ENCODE measurements around the gene MLYCD. TPM values are rescaled to one million over a fixed set of nuclear protein-coding genes. Genes with fewer than 3 reads are reported as not detected.

MLYCD gene
- polyA plus RNA-seq, 1 donor (not counting 4 experiments of a cell fraction or from before 2014, with no cell fraction given) = 1.2 TPM

- Histone ChIP-seq H3K9me1 (ENCODE audit: control insufficient read depth, extremely low read depth, insufficient read depth, low read length) (no peaks in the 10 kb centered on the region), H3K4me3 (ENCODE audit: control insufficient read depth in 2 of 3, extremely low read depth in 1 of 3, insufficient read depth in 2 of 3, low read depth in 1 of 3, low read length in 3 of 3) (no peak overlapping the region), H2AFZ (ENCODE audit: control insufficient read depth, low read length) (no peak overlapping the region), H3K4me2 (ENCODE audit: control insufficient read depth, extremely low read depth, insufficient read depth, low read depth, low read length) (no peak overlapping the region), H3K27ac (ENCODE audit: control insufficient read depth, insufficient read depth, low read length) (no peak overlapping the region), H3K79me2 (ENCODE audit: control insufficient read depth, insufficient read depth, low read length) (no peaks in the 10 kb centered on the region), H3K9ac (ENCODE audit: control insufficient read depth, extremely low read depth, insufficient read depth, low read length) (no peak overlapping the region), H3K9me3 (ENCODE audit: control insufficient read depth, low read depth, low read length) (no peaks in the 10 kb centered on the region), H3K36me3 (ENCODE audit: control insufficient read depth in 2 of 2, extremely low read depth in 1 of 2, insufficient read depth in 2 of 2, low read length in 2 of 2) (no peaks in the 10 kb centered on the region), H4K20me1 (ENCODE audit: control insufficient read depth, extremely low read depth, insufficient read depth, low read length) (no peaks in the 10 kb centered on the region), H3K4me1 (ENCODE audit: control insufficient read depth, extremely low read depth, insufficient read depth, low read length) (peaks cover 8% of the 10 kb centered on the region), H3K27me3 (ENCODE audit: control insufficient read depth, extremely low read depth, insufficient read depth, low read length) (no peaks in the 10 kb centered on the region)
- dilution Hi-C loops (cut with MboI; ENCODE audit: extremely low pct_ligation_motif_present, low sequenced_read_pairs) = no loop called here
- FAIRE-seq (no peak), DNase-seq (ENCODE audit: low read depth, low spot score) (no peak)
- TF ChIP-seq EZH2 (IDR thresholded peaks at IDR 0.05; ENCODE audit: low read length) (no peak), CTCF (optimal IDR thresholded peaks at IDR 0.05 in 1 of 3, IDR thresholded peaks at IDR 0.05 in 1 of 3, conservative IDR thresholded peaks at IDR 0.05 in 1 of 3; ENCODE audit: extremely low read depth in 1 of 3, insufficient read depth in 2 of 3, low read length in 3 of 3) (no peak)
Measured at GRCh38 chr16:83900571-83900970, 1.7 kb downstream of the MLYCD start.

- TF ChIP-seq CTCF (optimal IDR thresholded peaks at IDR 0.05 in 1 of 3, IDR thresholded peaks at IDR 0.05 in 1 of 3, conservative IDR thresholded peaks at IDR 0.05 in 1 of 3; ENCODE audit: extremely low read depth in 1 of 3, insufficient read depth in 2 of 3, low read length in 3 of 3) (no peak), EZH2 (IDR thresholded peaks at IDR 0.05; ENCODE audit: low read length) (no peak)
- dilution Hi-C loops (cut with MboI; ENCODE audit: extremely low pct_ligation_motif_present, low sequenced_read_pairs) = no loop called here
- no peaks in the 10 kb centered on the region for H3K9me3 ChIP-seq (ENCODE audit: control insufficient read depth, low read depth, low read length)
- no peak overlapping the region for H3K9ac ChIP-seq (ENCODE audit: control insufficient read depth, extremely low read depth, insufficient read depth, low read length)
- DNase-seq (ENCODE audit: low read depth, low spot score) = no peak
- no peak for FAIRE-seq
- H3K27ac ChIP-seq (ENCODE audit: control insufficient read depth, insufficient read depth, low read length) = no peak overlapping the region
- no peak overlapping the region for H3K4me3 ChIP-seq (ENCODE audit: control insufficient read depth in 2 of 3, extremely low read depth in 1 of 3, insufficient read depth in 2 of 3, low read depth in 1 of 3, low read length in 3 of 3)
- H4K20me1 ChIP-seq (ENCODE audit: control insufficient read depth, extremely low read depth, insufficient read depth, low read length) = no peaks in the 10 kb centered on the region
- no peak overlapping the region for H2AFZ ChIP-seq (ENCODE audit: control insufficient read depth, low read length)
- H3K4me2 ChIP-seq (ENCODE audit: control insufficient read depth, extremely low read depth, insufficient read depth, low read depth, low read length) = no peak overlapping the region
- H3K4me1 ChIP-seq (ENCODE audit: control insufficient read depth, extremely low read depth, insufficient read depth, low read length) = peaks cover 8% of the 10 kb centered on the region
- H3K36me3 ChIP-seq (ENCODE audit: control insufficient read depth in 2 of 2, extremely low read depth in 1 of 2, insufficient read depth in 2 of 2, low read length in 2 of 2) = no peaks in the 10 kb centered on the region
- no peaks in the 10 kb centered on the region for H3K79me2 ChIP-seq (ENCODE audit: control insufficient read depth, insufficient read depth, low read length)
- H3K27me3 ChIP-seq (ENCODE audit: control insufficient read depth, extremely low read depth, insufficient read depth, low read length) = no peaks in the 10 kb centered on the region
- no peaks in the 10 kb centered on the region for H3K9me1 ChIP-seq (ENCODE audit: control insufficient read depth, extremely low read depth, insufficient read depth, low read length)
Measured at GRCh38 chr16:83901101-83901500, 2.2 kb downstream of the MLYCD start.
